GM12878 (cell line): ENCODE data around the gene ZNF511. TPM values are rescaled to one million over a fixed set of nuclear protein-coding genes. Genes with fewer than 3 reads are reported as not detected.

Experiments used
- ATAC-seq: fragments of 200-7000 bp; cut with Tn5 transposase; 3 replicates; pipeline ENCODE4 v1.9.1; 2020; ENCODE audit warnings: mild to moderate bottlenecking, moderate library complexity
- BruUV-seq: library from RNA; stranded (reverse); fragments of 400-500 nt; replicated peaks from 2 replicates; lab custom pipeline; 2021; lab: Mats Ljungman, UMichigan
- CTCF ChIA-PET: fragments of 300-600 bp; sonication (Branson Sonifier 250); formaldehyde crosslinking; extraction: SDS; loops from one replicate; lab custom pipeline; 2021; ENCODE audit warnings: inconsistent platforms; lab: Yijun Ruan, JAX
- POLR2A ChIA-PET: fragments of 350-600 bp; formaldehyde crosslinking; extraction: SDS; loops from one replicate; lab custom pipeline; 2021; ENCODE audit warnings: inconsistent platforms; lab: Charles Lee
- RAD21 ChIA-PET: fragments of 300-600 bp; sonication (Branson Sonifier 250); formaldehyde crosslinking; loops from one replicate; lab custom pipeline; 2023; ENCODE audit warnings: antibody characterized with exemption; ENCODE audit not compliant: unreplicated experiment; lab: Charles Lee
- SMC1A ChIA-PET: fragments of 300-600 bp; sonication (Branson Sonifier 250); formaldehyde crosslinking; loops from one replicate; lab custom pipeline; 2023; ENCODE audit not compliant: unreplicated experiment, uncharacterized antibody; lab: Charles Lee
- DNase-seq: peaks from one replicate; pipeline ENCODE4 v3.0.0-alpha.2; 2011; ENCODE audit warnings: low read depth, low spot score
- FAIRE-seq: peaks from 3 replicates; lab custom pipeline; 2011; peaks lifted over from hg19 to GRCh38; lab: Jason Lieb, UNC
- H2AFZ ChIP-seq: 2 replicates; pipeline ENCODE4 v1.6.0; 2011; ENCODE audit warnings: low read depth, low read length, control low read depth; ENCODE audit not compliant: control insufficient read depth
- H3K27ac ChIP-seq: 2 replicates; pipeline ENCODE4 v1.5.1; 2011; ENCODE audit warnings: control low read depth; ENCODE audit not compliant: control insufficient read depth, insufficient read depth
- H3K27me3 ChIP-seq, 2 experiments: replicated peaks in 1 of 2; 2 replicates each; pipeline versions ENCODE4 v1.6.0 to v1.6.1; 2011; ENCODE audit warnings: low read length in 1 of 2; ENCODE audit not compliant: control insufficient read depth in 2 of 2, insufficient read depth in 2 of 2
- H3K36me3 ChIP-seq, 2 experiments: 2 replicates each; pipeline ENCODE4 v1.5.1; 2011; ENCODE audit warnings: low read length in 1 of 2; ENCODE audit not compliant: control insufficient read depth in 2 of 2, insufficient read depth in 2 of 2
- H3K4me1 ChIP-seq: 2 replicates; pipeline ENCODE4 v1.6.1; 2011; ENCODE audit warnings: mild to moderate bottlenecking, low read length, moderate library complexity, mixed read lengths; ENCODE audit not compliant: control insufficient read depth, insufficient read depth
- H3K4me2 ChIP-seq: 2 replicates; pipeline ENCODE4 v1.6.0; 2011; ENCODE audit warnings: control low read depth; ENCODE audit not compliant: control insufficient read depth, insufficient read depth
- H3K4me3 ChIP-seq: fragments of 200-600 bp; sonication (generic); 2 replicates; pipeline ENCODE4 v1.5.1; 2016
- H3K79me2 ChIP-seq: 2 replicates; pipeline ENCODE4 v1.6.0; 2011; ENCODE audit warnings: low read length; ENCODE audit not compliant: control insufficient read depth, insufficient read depth
- H3K9ac ChIP-seq: 2 replicates; pipeline ENCODE4 v1.8.0; 2011; ENCODE audit warnings: low read length, control low read depth, mixed read lengths; ENCODE audit not compliant: control insufficient read depth, insufficient read depth
- H3K9me3 ChIP-seq: replicated peaks from 3 replicates; pipeline ENCODE4 v1.5.1; 2011; ENCODE audit warnings: mild to moderate bottlenecking, low read length; ENCODE audit not compliant: control insufficient read depth, insufficient read depth
- H4K20me1 ChIP-seq: 2 replicates; pipeline ENCODE4 v1.6.0; 2011; ENCODE audit not compliant: control insufficient read depth, insufficient read depth
- BACH1 ChIP-seq: fragments of 450-650 bp; IDR thresholded peaks from 2 replicates; pipeline ENCODE4 v1.6.1; 2017; ENCODE audit warnings: mild to moderate bottlenecking, borderline replicate concordance
- EP300 ChIP-seq, 2 experiments: fragments of 150-350 bp in 1 of 2; IDR thresholded peaks; 2 replicates each; pipeline ENCODE4 v1.6.1; 2011 to 2012; ENCODE audit warnings: low read depth in 2 of 2, low read length in 2 of 2, borderline replicate concordance in 1 of 2, improper control_type of control experiment in 1 of 2, inconsistent platforms in 1 of 2; ENCODE audit not compliant: control insufficient read depth in 1 of 2
- FOS ChIP-seq: IDR thresholded peaks from 3 replicates; pipeline ENCODE4 v1.6.1; 2011; ENCODE audit warnings: borderline replicate concordance; ENCODE audit not compliant: insufficient read length; ENCODE audit errors: extremely low read depth
- MTA3 ChIP-seq: IDR thresholded peaks from 2 replicates; pipeline ENCODE4 v1.6.1; 2012; ENCODE audit warnings: low read length, inconsistent platforms, borderline replicate concordance
- MYB ChIP-seq: fragments of 150-350 bp; IDR thresholded peaks from 2 replicates; pipeline ENCODE4 v1.6.1; 2014; ENCODE audit warnings: mild to moderate bottlenecking, low read depth, low read length, borderline replicate concordance
- NBN ChIP-seq: fragments of 450-650 bp; IDR thresholded peaks from 2 replicates; pipeline ENCODE4 v1.6.1; 2016
- NFXL1 ChIP-seq: fragments of 450-650 bp; IDR thresholded peaks from 2 replicates; pipeline ENCODE4 v1.6.1; 2017; ENCODE audit warnings: antibody characterized with exemption, mild to moderate bottlenecking, borderline replicate concordance
- RCOR1 ChIP-seq: conservative IDR thresholded peaks from 2 replicates; pipeline ENCODE4 v1.6.1; 2012; ENCODE audit warnings: low read depth, low read length, improper control_type of control experiment
- ZNF622 ChIP-seq: fragments of 450-650 bp; IDR thresholded peaks from 2 replicates; pipeline ENCODE4 v1.6.1; 2017; ENCODE audit warnings: mild to moderate bottlenecking, inconsistent platforms
- WGBS: methylation state at CpG from one replicate; pipeline ENCODE4 v1.1.6; 2016; ENCODE audit warnings: low lambda C conversion rate; ENCODE audit not compliant: insufficient replicate concordance, insufficient coverage; ENCODE audit errors: missing lambda C conversion rate; 5-methylcytosine and 5-hydroxymethylcytosine counted together
- in situ Hi-C: fragments of 300-500 bp; cut with MboI; formaldehyde crosslinking; loops from 9 replicates; pipeline ENCODE4 v1.14.3; 2018; ENCODE audit warnings: mixed read lengths
- intact Hi-C: fragments of 100-400 bp; cut with micrococcal nuclease; formaldehyde crosslinking; loops from one replicate; pipeline ENCODE4 v1.14.2; 2022; ENCODE audit not compliant: unreplicated experiment
- polyA plus RNA-seq, 11 experiments: library from polyadenylated mRNA; depleted of rRNA in 4 of 11; unstranded in 6 of 11; stranded (reverse) in 5 of 11; fragments of >200 nt; fragmentation: Nextera tagmentation in 4 of 11; fragmentation: Illumina TruSeq in 1 of 11; extraction: Ambion mirVana in 4 of 11; extraction: Trizol in 1 of 11; gene quantifications; 1 replicate in 1 of 11; 2 replicates in 10 of 11; pipeline versions ENCODE4 v1.2.1 to v1.2.3, GENCODE V29; 2011 to 2016; ENCODE audit warnings: inconsistent platforms in 2 of 11, missing spikeins in 2 of 11, low read depth in 1 of 11
- total RNA-seq, 4 experiments: library from RNA; depleted of rRNA in 3 of 4; stranded (reverse); fragments of >200 nt in 3 of 4; fragmentation: Illumina TruSeq in 1 of 4; extraction: Trizol in 1 of 4; gene quantifications; 2 replicates each; pipeline versions ENCODE4 v1.2.1 to v1.2.3, GENCODE V29; 2013 to 2021
- TF ChIP-seq, protein P1 (sequence below): fragments of 450-650 bp; IDR thresholded peaks from 2 replicates; pipeline ENCODE4 v1.6.1; 2016; ENCODE audit warnings: mild to moderate bottlenecking, moderate library complexity, borderline replicate concordance
- TF ChIP-seq, protein P2 (sequence below): fragments of 450-650 bp; formaldehyde crosslinking; IDR thresholded peaks from 2 replicates; pipeline ENCODE4 v1.4.0; 2020; ENCODE audit warnings: mild to moderate bottlenecking, moderate library complexity
- TF ChIP-seq, protein P3 (sequence below): IDR thresholded peaks from 2 replicates; pipeline ENCODE4 v1.6.1; 2011; ENCODE audit warnings: mild to moderate bottlenecking, low read depth, low read length, moderate library complexity; ENCODE audit not compliant: insufficient replicate concordance

Gene ZNF511
- total and polyA plus RNA-seq, 10 of the 15 experiments (the other 5 are each of a cell fraction or from before 2014, with no cell fraction given) = 0.58 to 110 (median 32.0) TPM

DNA sequence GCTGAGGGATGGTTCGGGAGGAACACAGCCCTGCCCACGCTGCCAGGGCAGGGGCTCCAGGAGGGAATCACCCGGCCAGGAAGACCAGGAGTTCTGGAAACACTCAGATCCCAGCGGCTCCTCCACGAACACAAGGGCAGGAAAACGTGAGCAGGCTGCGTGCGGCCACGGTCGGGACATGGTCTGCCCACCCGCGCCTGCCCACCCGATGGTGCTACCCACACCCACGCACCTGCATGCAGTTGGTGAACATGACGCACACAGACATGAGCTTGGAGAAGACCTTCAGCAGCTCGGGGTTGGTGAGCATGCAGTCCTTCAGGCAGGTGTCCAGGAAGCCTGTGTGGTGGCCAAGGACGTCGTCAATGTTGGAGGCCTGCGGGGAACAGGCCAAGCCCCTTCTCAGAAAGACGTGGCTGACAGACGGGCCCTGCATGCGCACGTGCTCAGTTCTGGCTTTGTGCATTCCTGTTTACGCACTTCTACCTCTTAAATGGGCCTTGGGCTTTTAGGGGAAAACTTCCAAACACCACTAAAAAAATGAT is 25.8 kb upstream of the ZNF511 start (continued):
- TF ChIP-seq, protein P1, sequence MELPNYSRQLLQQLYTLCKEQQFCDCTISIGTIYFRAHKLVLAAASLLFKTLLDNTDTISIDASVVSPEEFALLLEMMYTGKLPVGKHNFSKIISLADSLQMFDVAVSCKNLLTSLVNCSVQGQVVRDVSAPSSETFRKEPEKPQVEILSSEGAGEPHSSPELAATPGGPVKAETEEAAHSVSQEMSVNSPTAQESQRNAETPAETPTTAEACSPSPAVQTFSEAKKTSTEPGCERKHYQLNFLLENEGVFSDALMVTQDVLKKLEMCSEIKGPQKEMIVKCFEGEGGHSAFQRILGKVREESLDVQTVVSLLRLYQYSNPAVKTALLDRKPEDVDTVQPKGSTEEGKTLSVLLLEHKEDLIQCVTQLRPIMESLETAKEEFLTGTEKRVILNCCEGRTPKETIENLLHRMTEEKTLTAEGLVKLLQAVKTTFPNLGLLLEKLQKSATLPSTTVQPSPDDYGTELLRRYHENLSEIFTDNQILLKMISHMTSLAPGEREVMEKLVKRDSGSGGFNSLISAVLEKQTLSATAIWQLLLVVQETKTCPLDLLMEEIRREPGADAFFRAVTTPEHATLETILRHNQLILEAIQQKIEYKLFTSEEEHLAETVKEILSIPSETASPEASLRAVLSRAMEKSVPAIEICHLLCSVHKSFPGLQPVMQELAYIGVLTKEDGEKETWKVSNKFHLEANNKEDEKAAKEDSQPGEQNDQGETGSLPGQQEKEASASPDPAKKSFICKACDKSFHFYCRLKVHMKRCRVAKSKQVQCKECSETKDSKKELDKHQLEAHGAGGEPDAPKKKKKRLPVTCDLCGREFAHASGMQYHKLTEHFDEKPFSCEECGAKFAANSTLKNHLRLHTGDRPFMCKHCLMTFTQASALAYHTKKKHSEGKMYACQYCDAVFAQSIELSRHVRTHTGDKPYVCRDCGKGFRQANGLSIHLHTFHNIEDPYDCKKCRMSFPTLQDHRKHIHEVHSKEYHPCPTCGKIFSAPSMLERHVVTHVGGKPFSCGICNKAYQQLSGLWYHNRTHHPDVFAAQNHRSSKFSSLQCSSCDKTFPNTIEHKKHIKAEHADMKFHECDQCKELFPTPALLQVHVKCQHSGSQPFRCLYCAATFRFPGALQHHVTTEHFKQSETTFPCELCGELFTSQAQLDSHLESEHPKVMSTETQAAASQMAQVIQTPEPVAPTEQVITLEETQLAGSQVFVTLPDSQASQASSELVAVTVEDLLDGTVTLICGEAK = no peak
- TF ChIP-seq ZNF622 (no peak), EP300 (IDR thresholded peaks at IDR 0.05; ENCODE audit: borderline replicate concordance in 1 of 2, control insufficient read depth in 1 of 2, low read depth in 2 of 2, low read length in 2 of 2) (no peak)
- TF ChIP-seq, all 136 proteins: peak for 0

DNA sequence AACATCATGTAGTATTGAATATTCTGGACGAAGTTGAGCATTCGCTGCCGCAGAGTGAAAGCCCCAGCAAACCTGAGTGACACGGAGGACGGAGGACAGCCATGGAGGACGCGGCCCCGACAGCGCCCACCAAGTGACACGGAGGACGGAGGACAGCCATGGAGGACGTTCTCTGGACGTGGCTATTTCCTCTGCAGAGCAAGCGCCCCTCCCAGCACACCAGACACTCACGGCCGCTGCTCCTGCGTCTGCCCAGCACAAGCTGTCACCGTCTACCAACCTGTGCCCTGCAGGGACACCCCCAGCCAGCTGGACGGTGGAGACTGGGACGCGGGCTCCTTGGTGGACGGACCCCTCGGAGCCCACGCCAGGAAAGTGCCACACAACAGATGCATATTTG is 24.8 kb upstream of the ZNF511 start:
- SMC1A ChIA-PET = no interaction called here
- H3K9me3 ChIP-seq = no peaks in the 10 kb centered on the region
- H4K20me1 ChIP-seq = no peaks in the 10 kb centered on the region
- H3K4me2 ChIP-seq = no peak overlapping the region
- in situ Hi-C loops = no loop called here
- no peaks in the 10 kb centered on the region for H3K27me3 ChIP-seq
- DNase-seq (no peak), ATAC-seq (no peak), FAIRE-seq (no peak)
- no peak overlapping the region for H3K27ac ChIP-seq
- BruUV-seq = no TSS peak
- H2AFZ ChIP-seq = no peak overlapping the region
- CTCF ChIA-PET = no interaction called here
- peaks cover 2% of the 10 kb centered on the region for H3K4me1 ChIP-seq
- RAD21 ChIA-PET = no interaction called here
- no peak overlapping the region for H3K4me3 ChIP-seq
- POLR2A ChIA-PET = no interaction called here
- WGBS = 97% methylated on average over 24 of the region's 24 CpGs
- intact Hi-C loops = no loop called here
- H3K79me2 ChIP-seq = no peaks in the 10 kb centered on the region
- H3K36me3 ChIP-seq = peaks cover 8 to 23% of the 10 kb centered on the region in 2 experiments
- no peak overlapping the region for H3K9ac ChIP-seq
- no peak for TF ChIP-seq BACH1
- no peak for TF ChIP-seq MTA3
- no peak for TF ChIP-seq NFXL1
- TF ChIP-seq, protein P2, sequence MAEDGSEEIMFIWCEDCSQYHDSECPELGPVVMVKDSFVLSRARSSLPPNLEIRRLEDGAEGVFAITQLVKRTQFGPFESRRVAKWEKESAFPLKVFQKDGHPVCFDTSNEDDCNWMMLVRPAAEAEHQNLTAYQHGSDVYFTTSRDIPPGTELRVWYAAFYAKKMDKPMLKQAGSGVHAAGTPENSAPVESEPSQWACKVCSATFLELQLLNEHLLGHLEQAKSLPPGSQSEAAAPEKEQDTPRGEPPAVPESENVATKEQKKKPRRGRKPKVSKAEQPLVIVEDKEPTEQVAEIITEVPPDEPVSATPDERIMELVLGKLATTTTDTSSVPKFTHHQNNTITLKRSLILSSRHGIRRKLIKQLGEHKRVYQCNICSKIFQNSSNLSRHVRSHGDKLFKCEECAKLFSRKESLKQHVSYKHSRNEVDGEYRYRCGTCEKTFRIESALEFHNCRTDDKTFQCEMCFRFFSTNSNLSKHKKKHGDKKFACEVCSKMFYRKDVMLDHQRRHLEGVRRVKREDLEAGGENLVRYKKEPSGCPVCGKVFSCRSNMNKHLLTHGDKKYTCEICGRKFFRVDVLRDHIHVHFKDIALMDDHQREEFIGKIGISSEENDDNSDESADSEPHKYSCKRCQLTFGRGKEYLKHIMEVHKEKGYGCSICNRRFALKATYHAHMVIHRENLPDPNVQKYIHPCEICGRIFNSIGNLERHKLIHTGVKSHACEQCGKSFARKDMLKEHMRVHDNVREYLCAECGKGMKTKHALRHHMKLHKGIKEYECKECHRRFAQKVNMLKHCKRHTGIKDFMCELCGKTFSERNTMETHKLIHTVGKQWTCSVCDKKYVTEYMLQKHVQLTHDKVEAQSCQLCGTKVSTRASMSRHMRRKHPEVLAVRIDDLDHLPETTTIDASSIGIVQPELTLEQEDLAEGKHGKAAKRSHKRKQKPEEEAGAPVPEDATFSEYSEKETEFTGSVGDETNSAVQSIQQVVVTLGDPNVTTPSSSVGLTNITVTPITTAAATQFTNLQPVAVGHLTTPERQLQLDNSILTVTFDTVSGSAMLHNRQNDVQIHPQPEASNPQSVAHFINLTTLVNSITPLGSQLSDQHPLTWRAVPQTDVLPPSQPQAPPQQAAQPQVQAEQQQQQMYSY = no peak
- TF ChIP-seq RCOR1 = no peak
- TF ChIP-seq EP300 (IDR thresholded peaks at IDR 0.05; ENCODE audit: borderline replicate concordance in 1 of 2, control insufficient read depth in 1 of 2, low read depth in 2 of 2, low read length in 2 of 2) = no peak
- no peak for TF ChIP-seq NBN
- TF ChIP-seq MYB = no peak
- TF ChIP-seq, protein P3, sequence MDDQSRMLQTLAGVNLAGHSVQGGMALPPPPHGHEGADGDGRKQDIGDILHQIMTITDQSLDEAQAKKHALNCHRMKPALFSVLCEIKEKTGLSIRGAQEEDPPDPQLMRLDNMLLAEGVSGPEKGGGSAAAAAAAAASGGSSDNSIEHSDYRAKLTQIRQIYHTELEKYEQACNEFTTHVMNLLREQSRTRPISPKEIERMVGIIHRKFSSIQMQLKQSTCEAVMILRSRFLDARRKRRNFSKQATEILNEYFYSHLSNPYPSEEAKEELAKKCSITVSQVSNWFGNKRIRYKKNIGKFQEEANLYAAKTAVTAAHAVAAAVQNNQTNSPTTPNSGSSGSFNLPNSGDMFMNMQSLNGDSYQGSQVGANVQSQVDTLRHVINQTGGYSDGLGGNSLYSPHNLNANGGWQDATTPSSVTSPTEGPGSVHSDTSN = no peak
- TF ChIP-seq FOS = no peak
